Bronchial epithelial cell (primary cell): ENCODE results near the gene APBB2. TPM values are rescaled to one million over a fixed set of nuclear protein-coding genes. Genes with fewer than 3 reads are reported as not detected.
"Not testable (repeated sequence)": the region's sequence is repeated elsewhere in the genome, so short reads cannot be mapped to it uniquely, and the experiment has no call there.

ENCODE experiments used
- DNase-seq: peaks from one replicate; pipeline ENCODE4 v3.0.0-alpha.2; 2010; ENCODE audit warnings: low read depth
- FAIRE-seq: peaks from 2 replicates; lab custom pipeline; 2011; peaks lifted over from hg19 to GRCh38; lab: Jason Lieb, UNC
- H3K27me3 ChIP-seq: 2 replicates; pipeline ENCODE4 v1.5.1; 2011; ENCODE audit warnings: low read length; ENCODE audit not compliant: control insufficient read depth, insufficient read depth
- H3K36me3 ChIP-seq: 2 replicates; pipeline ENCODE4 v1.5.1; 2011; ENCODE audit warnings: low read length; ENCODE audit not compliant: control insufficient read depth, insufficient read depth
- H3K4me3 ChIP-seq: 2 replicates; pipeline ENCODE4 v1.5.1; 2011; ENCODE audit warnings: mild to moderate bottlenecking, low read depth, low read length, control low read depth
- CTCF ChIP-seq: IDR thresholded peaks from 2 replicates; pipeline ENCODE4 v1.5.1; 2011; ENCODE audit warnings: mild to moderate bottlenecking, moderate library complexity, low read length, control low read depth, inconsistent platforms; ENCODE audit not compliant: insufficient read depth, severe bottlenecking
- total RNA-seq: library from RNA; depleted of rRNA; stranded (reverse); fragments of >200 nt; gene quantifications from 2 replicates; pipeline ENCODE4 v1.2.1, GENCODE V29; 2014

Gene APBB2
- total RNA-seq, 1 donor from 2014 or later, result 39.2 TPM

GRCh38 chr4:41058426-41058825, 155.9 kb downstream of the APBB2 start:
- FAIRE-seq (no peak), DNase-seq (no peak)
- Histone ChIP-seq H3K27me3 (no peaks in the 10 kb centered on the region), H3K36me3 (peaks cover 1% of the 10 kb centered on the region), H3K4me3 (no peak overlapping the region)
- TF ChIP-seq CTCF, result no peak

DNA sequence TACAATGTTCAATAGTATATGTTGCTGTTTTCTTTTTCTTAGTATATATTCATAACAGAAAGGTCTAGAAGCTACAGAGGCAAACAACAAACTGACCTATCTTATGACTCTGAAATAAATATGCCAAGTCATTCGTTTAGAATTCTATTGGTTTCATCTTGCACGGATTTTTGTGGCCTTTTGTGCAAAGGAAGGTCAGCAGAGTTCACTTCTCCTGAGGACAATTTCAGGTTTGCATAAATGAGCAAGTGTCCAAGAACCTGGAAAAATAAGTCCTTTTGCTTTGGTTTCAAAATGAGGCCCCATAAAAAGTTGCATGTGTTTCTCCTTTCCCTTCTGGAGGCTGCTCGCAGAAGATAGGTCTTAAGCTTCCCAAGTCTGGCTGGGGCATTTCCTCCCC, 156.9 kb downstream of the APBB2 start:
- Histone ChIP-seq H3K36me3 (peaks cover under 1% of the 10 kb centered on the region), H3K4me3 (no peak overlapping the region), H3K27me3 (no peaks in the 10 kb centered on the region)
- TF ChIP-seq CTCF, result no peak
- FAIRE-seq (no peak), DNase-seq (no peak)

- Histone ChIP-seq H3K36me3 (no peaks in the 10 kb centered on the region), H3K27me3 (no peaks in the 10 kb centered on the region), H3K4me3 (no peak overlapping the region)
- no peak for DNase-seq
- TF ChIP-seq CTCF, result no peak
- FAIRE-seq, result no peak
Observed at GRCh38 chr4:41052287-41052686, 162.1 kb downstream of the APBB2 start.

DNA sequence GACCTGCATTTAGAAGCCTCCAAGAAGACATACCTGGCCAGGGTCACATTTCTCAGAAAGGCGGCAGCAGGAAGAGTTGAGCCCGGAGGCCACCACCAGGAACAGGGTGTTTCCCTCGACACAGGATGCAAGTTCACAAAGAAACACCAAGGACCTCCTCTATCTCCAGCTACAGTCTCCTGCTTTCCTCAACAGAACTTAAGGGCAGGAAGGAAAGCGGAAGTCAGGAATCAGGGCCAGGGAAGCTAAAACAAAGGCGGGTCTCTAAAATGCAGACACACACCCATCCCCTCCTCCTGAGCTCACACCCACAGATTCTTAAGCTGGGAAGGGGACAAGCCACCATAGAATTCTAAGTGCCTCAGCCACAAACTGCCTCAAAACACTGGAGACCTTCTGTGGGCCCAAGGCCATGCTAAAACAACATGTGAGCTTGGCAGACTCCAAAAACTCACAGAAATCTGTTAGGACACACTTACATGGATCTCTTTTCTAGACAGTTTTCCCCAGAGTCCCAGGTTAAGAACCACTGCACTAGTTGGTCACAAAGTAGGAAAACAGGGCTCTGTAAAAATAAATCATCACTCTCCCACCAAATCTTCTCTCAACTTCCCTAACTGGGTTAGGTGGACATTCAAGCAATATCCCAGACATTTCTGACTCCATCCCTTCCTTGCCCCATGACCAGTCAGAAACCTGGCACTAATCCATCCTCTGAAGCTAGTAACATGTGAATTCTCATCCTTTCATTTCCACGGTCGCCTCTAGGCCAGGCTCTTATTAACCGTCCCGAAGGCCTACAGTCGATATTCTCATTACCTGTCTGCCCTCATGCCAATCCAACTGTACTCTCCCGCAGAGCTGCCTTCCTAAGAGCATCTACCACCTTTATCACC, 163.2 kb downstream of the APBB2 start:
- FAIRE-seq, result no peak
- no peak for TF ChIP-seq CTCF
- no peak for DNase-seq
- Histone ChIP-seq H3K27me3 (no peaks in the 10 kb centered on the region), H3K4me3 (no peak overlapping the region), H3K36me3 (no peaks in the 10 kb centered on the region)

- H3K4me3 ChIP-seq, result no peak overlapping the region
- DNase-seq (no peak), FAIRE-seq (no peak)
- no peaks in the 10 kb centered on the region for H3K36me3 ChIP-seq
- no peak for TF ChIP-seq CTCF
- H3K27me3 ChIP-seq, result no peaks in the 10 kb centered on the region
Observed at GRCh38 chr4:41050116-41050515, 164.2 kb downstream of the APBB2 start.

DNA sequence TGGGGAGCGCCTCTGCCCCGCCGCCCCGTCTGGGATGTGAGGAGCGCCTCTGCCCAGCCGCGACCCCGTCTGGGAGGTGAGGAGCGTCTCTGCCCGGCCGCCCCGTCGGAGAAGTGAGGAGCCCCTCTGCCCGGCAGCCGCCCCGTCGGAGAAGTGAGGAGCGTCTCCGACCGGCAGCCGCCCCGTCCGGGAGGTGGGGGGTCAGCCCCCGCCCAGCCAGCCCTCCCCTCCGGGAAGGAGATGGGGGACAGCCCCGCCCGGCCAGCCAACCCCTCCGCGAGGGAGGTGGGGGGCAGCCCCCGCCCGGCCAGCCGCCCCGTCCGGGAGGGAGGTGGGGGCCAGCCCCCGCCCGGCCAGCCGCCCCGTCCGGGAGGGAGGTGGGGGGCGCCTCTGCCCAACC, 165.2 kb downstream of the APBB2 start:
- not testable (repeated sequence) for H3K36me3 ChIP-seq, H3K27me3 ChIP-seq, DNase-seq, FAIRE-seq, H3K4me3 ChIP-seq
